GM18909 (cell line): ENCODE measurements around the gene MMS19.
"Not testable (repeated sequence)": the region's sequence is repeated elsewhere in the genome, so short reads cannot be mapped to it uniquely, and the experiment has no call there.

Experiments used
- ATAC-seq: cut with Tn5 transposase; IDR thresholded peaks from one replicate; pipeline ENCODE4 v1.9.1; 2021; ENCODE audit warnings: mild to moderate bottlenecking; ENCODE audit not compliant: unreplicated experiment, poor library complexity

MMS19 gene

GRCh38 chr10:97434557-97434956, 63.7 kb downstream of the MMS19 start:
- no peak for ATAC-seq

- ATAC-seq, result no peak
Measured at GRCh38 chr10:97434055-97434454, 64.2 kb downstream of the MMS19 start.

- ATAC-seq, result no peak
Measured at GRCh38 chr10:97428572-97428981, 69.6 kb downstream of the MMS19 start.

GRCh38 chr10:97427571-97428179, 70.5 kb downstream of the MMS19 start:
- no peak for ATAC-seq

GRCh38 chr10:97426776-97427570, 71.2 kb downstream of the MMS19 start:
- ATAC-seq, result no peak

GRCh38 chr10:97425964-97426775, 72.1 kb downstream of the MMS19 start, which contains the start of gene PGAM1:
Gene PGAM1, plus strand, starts transcription at chr10:97426191. Its CDS starts 117 bp downstream, at chr10:97426308.
- ATAC-seq, result peak; percentile 89

GRCh38 chr10:97423757-97424098, 74.5 kb downstream of the MMS19 start:
- ATAC-seq, result not testable (repeated sequence)

DNA sequence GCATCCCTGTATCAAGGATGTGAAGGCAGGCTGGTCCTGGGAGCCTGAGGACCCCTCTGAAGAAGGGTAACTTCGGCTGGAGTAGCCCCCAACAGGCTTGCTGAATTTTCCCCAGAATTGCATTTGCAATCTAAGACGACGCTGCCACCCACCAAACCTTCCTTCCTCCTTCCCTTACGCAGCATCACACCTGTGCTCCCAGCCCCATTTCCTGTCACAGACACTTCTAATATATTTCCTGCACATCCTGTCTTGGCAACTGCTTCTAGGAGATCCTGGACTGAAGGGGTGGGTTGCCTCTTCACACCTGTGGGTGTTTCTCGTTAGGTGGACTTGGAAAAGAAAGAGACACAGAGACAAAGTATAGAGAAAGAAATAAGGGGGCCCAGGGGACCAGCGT, 81.7 kb downstream of the MMS19 start:
- no peak for ATAC-seq

DNA sequence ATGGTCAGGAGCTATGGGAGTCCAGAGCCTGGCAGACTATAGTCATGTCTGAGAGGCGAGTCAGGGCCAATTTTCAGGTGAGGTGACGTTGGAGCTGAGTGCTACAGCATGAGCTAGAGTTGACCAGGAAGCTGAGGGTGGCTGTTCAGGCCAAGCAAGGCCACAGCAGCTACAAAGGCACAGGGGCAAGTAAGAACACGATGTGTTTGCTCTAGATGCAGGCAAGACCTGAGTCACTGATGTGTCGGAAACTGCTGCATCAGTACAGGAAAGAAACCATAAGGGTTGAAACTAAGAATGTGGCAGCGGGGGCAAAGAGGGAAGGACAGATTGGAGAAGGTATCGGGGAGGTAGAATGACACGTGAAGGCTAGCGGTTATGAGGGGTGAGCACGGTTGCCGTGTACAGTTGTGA, 85.3 kb downstream of the MMS19 start:
- ATAC-seq, result no peak

GRCh38 chr10:97411406-97411805, 86.8 kb downstream of the MMS19 start:
- no peak for ATAC-seq

DNA sequence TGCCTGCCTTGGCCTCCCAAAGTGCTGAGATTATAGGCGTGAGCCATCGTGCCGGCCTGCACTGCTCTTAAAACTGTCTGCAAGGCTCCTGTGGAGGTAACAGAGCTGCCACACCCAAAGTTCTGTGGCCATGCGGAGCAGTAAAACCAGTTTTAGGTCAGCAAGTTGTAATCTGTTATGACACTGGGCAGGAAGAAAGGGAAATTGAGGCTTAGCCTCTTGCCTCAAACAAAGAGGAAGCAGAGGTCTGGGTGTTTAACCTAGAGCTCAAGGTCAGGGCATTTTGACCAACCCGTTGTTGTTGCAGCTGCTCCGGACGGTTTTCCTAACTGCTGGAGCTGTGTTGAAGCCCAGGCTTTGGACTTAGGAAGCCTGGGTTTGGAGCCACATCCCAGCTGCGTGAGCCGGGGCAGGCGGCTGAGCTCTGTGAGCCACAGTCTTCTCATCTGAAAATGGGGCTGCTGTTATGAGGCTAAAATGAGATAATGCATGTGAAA, 89.7 kb downstream of the MMS19 start:
- ATAC-seq, result no peak
